WTC11 (cell line): ENCODE measurements around the gene CDC20.

Experiments used
- CREB1 ChIP-seq: sonication (generic); formaldehyde crosslinking; IDR thresholded peaks from 2 replicates; pipeline ENCODE4 v1.8.0; 2023; ENCODE audit warnings: mild to moderate bottlenecking, missing genetic modification reagents
- CTCF ChIP-seq: fragments of 200-600 bp; IDR thresholded peaks from 2 replicates; pipeline ENCODE4 v1.8.0; 2022; ENCODE audit warnings: antibody characterized with exemption
- ESRRA ChIP-seq: sonication (generic); formaldehyde crosslinking; IDR thresholded peaks from 2 replicates; pipeline ENCODE4 v1.8.1; 2022; ENCODE audit warnings: mild to moderate bottlenecking, missing genetic modification reagents, borderline replicate concordance
- IRF1 ChIP-seq: sonication (generic); formaldehyde crosslinking; IDR thresholded peaks from 2 replicates; pipeline ENCODE4 v1.8.0; 2023; ENCODE audit warnings: missing genetic modification reagents
- MYBL2 ChIP-seq: sonication (generic); formaldehyde crosslinking; IDR thresholded peaks from 2 replicates; pipeline ENCODE4 v1.8.1; 2023; ENCODE audit warnings: mild to moderate bottlenecking, moderate library complexity, missing genetic modification reagents
- ZNF232 ChIP-seq: sonication (generic); formaldehyde crosslinking; IDR thresholded peaks from 2 replicates; pipeline ENCODE4 v1.8.0; 2022; ENCODE audit warnings: mild to moderate bottlenecking, missing genetic modification reagents
- TF ChIP-seq, protein P1 (sequence below): fragments of 250-450 bp; sonication (Bioruptor Pico); IDR thresholded peaks from 2 replicates; pipeline ENCODE4 v1.9.0; 2021; ENCODE audit warnings: moderate library complexity, mild to moderate bottlenecking, inconsistent platforms, borderline replicate concordance

- TF ChIP-seq CTCF (no peak), MYBL2 (CRISPR knock-in tag) (no peak), CREB1 (CRISPR knock-in tag) (no peak), ZNF232 (CRISPR knock-in tag) (no peak), IRF1 (CRISPR knock-in tag) (no peak), ESRRA (CRISPR knock-in tag) (no peak)
- TF ChIP-seq, protein P1, sequence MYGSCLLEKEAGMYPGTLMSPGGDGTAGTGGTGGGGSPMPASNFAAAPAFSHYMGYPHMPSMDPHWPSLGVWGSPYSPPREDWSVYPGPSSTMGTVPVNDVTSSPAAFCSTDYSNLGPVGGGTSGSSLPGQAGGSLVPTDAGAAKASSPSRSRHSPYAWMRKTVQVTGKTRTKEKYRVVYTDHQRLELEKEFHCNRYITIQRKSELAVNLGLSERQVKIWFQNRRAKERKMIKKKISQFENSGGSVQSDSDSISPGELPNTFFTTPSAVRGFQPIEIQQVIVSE, result no peak
Measured at GRCh38 chr1:43357251-43357650, 1.5 kb upstream of the CDC20 start.
